Measurements from ENCODE around the gene TRIOBP. TPM values are rescaled to one million over a fixed set of nuclear protein-coding genes. Genes with fewer than 3 reads are reported as not detected.

TRIOBP gene
- total RNA-seq, 1 experiment from 2014 or later: 170 TPM

GRCh38 chr22:37752189-37753087, 55.6 kb downstream of the TRIOBP start:
- no peaks in the 10 kb centered on the region for H3K9me2 ChIP-seq (ENCODE audit: insufficient read depth)
- ChIA-PET POLR2A (ENCODE audit: unreplicated experiment) (interaction anchor here (0.5 to 1.1 kb wide), 12 partner anchors 10 to 493 kb away, joined by 3 to 8 read pairs (median 4); partner anchors contain the start of genes GCAT and NOL12), CTCF (interaction anchor here (0.5 to 0.8 kb wide), 2 partner anchors 12 to 99 kb away, joined by 3 to 4 read pairs; no protein-coding TSS in a partner anchor)
- no peak overlapping the region for H2AFZ ChIP-seq
- intact Hi-C loops (cut with micrococcal nuclease; ENCODE audit: unreplicated experiment): loop anchor here (1.0 to 10.0 kb wide), 10 partner anchors 10 to 240 kb away; partner anchors contain the start of genes EIF3L, GGA1 and NOL12
- H3K79me2 ChIP-seq (ENCODE audit: low read depth): peaks cover 72% of the 10 kb centered on the region
- H3F3A ChIP-seq (ENCODE audit: insufficient read depth, low read depth): peaks cover 79% of the 10 kb centered on the region
- peaks cover 30% of the 10 kb centered on the region for H3K36me3 ChIP-seq (ENCODE audit: low read depth)
- H3K4me3 ChIP-seq: no peak overlapping the region; the same call in 1 of the 2 replicates
- H3K4me2 ChIP-seq: peak overlapping the region; percentile 75
- no peaks in the 10 kb centered on the region for H3K9me3 ChIP-seq (ENCODE audit: insufficient read depth, low read depth)
- H3K4me1 ChIP-seq (replicated peaks; ENCODE audit: insufficient read depth): peaks cover 76% of the 10 kb centered on the region
- H3K27ac ChIP-seq: peak overlapping the region; percentile 95
- peak; percentile 100 for DNase-seq
- TF ChIP-seq, protein P1, sequence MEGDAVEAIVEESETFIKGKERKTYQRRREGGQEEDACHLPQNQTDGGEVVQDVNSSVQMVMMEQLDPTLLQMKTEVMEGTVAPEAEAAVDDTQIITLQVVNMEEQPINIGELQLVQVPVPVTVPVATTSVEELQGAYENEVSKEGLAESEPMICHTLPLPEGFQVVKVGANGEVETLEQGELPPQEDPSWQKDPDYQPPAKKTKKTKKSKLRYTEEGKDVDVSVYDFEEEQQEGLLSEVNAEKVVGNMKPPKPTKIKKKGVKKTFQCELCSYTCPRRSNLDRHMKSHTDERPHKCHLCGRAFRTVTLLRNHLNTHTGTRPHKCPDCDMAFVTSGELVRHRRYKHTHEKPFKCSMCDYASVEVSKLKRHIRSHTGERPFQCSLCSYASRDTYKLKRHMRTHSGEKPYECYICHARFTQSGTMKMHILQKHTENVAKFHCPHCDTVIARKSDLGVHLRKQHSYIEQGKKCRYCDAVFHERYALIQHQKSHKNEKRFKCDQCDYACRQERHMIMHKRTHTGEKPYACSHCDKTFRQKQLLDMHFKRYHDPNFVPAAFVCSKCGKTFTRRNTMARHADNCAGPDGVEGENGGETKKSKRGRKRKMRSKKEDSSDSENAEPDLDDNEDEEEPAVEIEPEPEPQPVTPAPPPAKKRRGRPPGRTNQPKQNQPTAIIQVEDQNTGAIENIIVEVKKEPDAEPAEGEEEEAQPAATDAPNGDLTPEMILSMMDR (conservative IDR thresholded peaks at IDR 0.05): no peak; the same call in 1 of the 2 replicates
- TF ChIP-seq EZH2 (IDR thresholded peaks at IDR 0.05; ENCODE audit: low read depth): no peak
- BruUV-seq (replicated peaks): no TSS peak
- no peaks in the 10 kb centered on the region for H4K20me1 ChIP-seq (ENCODE audit: insufficient read depth)
- H3K27me3 ChIP-seq (ENCODE audit: insufficient read depth, low read depth): no peaks in the 10 kb centered on the region

- Histone ChIP-seq H4K20me1 (ENCODE audit: insufficient read depth) (no peaks in the 10 kb centered on the region), H3K4me3 (peak overlapping the region; percentile 27; the same call in 1 of the 2 replicates), H3K4me2 (peak overlapping the region; percentile 68), H3K27me3 (ENCODE audit: insufficient read depth, low read depth) (no peaks in the 10 kb centered on the region), H3K9me3 (ENCODE audit: insufficient read depth, low read depth) (no peaks in the 10 kb centered on the region), H3K9me2 (ENCODE audit: insufficient read depth) (no peaks in the 10 kb centered on the region), H3K27ac (peak overlapping the region; percentile 95), H3F3A (ENCODE audit: insufficient read depth, low read depth) (peaks cover 74% of the 10 kb centered on the region), H2AFZ (no peak overlapping the region), H3K79me2 (ENCODE audit: low read depth) (peaks cover 68% of the 10 kb centered on the region), H3K36me3 (ENCODE audit: low read depth) (peaks cover 39% of the 10 kb centered on the region), H3K4me1 (replicated peaks; ENCODE audit: insufficient read depth) (peaks cover 63% of the 10 kb centered on the region)
- no TSS peak for BruUV-seq (replicated peaks)
- CTCF ChIA-PET: interaction anchor here (0.6 to 0.7 kb wide), 2 partner anchors 55 to 97 kb away, joined by 4 to 11 read pairs; no protein-coding TSS in a partner anchor
- TF ChIP-seq EZH2 (IDR thresholded peaks at IDR 0.05; ENCODE audit: low read depth): no peak
- TF ChIP-seq, protein P1 (conservative IDR thresholded peaks at IDR 0.05): 0 out of 2 replicates have a peak, but pooled peaks have one; percentile 4
- DNase-seq: peak; percentile 95 to 97
- intact Hi-C loops (cut with micrococcal nuclease; ENCODE audit: unreplicated experiment): loop anchor here (1.0 to 10.0 kb wide), 8 partner anchors 31 to 241 kb away; partner anchors contain the start of genes EIF3L, GGA1 and NOL12
- POLR2A ChIA-PET (ENCODE audit: unreplicated experiment): interaction anchor here (0.6 to 0.9 kb wide), 7 partner anchors 9 to 1421 kb away, joined by 3 to 14 read pairs (median 6); partner anchors contain the start of gene PDXP
Observed at GRCh38 chr22:37753746-37754145, 56.9 kb downstream of the TRIOBP start.

- Histone ChIP-seq H3K4me2 (no peak overlapping the region), H3K9me3 (ENCODE audit: insufficient read depth, low read depth) (no peaks in the 10 kb centered on the region), H3K79me2 (ENCODE audit: low read depth) (peaks cover 55% of the 10 kb centered on the region), H3K4me3 (no peak overlapping the region), H3K9me2 (ENCODE audit: insufficient read depth) (no peaks in the 10 kb centered on the region), H4K20me1 (ENCODE audit: insufficient read depth) (no peaks in the 10 kb centered on the region; the same call in 1 of the 2 replicates), H3K4me1 (replicated peaks; ENCODE audit: insufficient read depth) (peaks cover 60% of the 10 kb centered on the region), H3F3A (ENCODE audit: insufficient read depth, low read depth) (peaks cover 74% of the 10 kb centered on the region), H3K27me3 (ENCODE audit: insufficient read depth, low read depth) (no peaks in the 10 kb centered on the region), H2AFZ (no peak overlapping the region), H3K36me3 (ENCODE audit: low read depth) (peaks cover 65% of the 10 kb centered on the region), H3K27ac (no peak overlapping the region)
- POLR2A ChIA-PET (ENCODE audit: unreplicated experiment): interaction anchor here (0.6 kb wide), 1 partner anchor 15 kb away, joined by 3 read pairs; no protein-coding TSS in a partner anchor
- BruUV-seq (replicated peaks): no TSS peak
- CTCF ChIA-PET: no interaction called here
- DNase-seq: no peak
- no peak for TF ChIP-seq EZH2 (IDR thresholded peaks at IDR 0.05; ENCODE audit: low read depth)
- TF ChIP-seq, protein P1 (conservative IDR thresholded peaks at IDR 0.05): no peak
- intact Hi-C loops (cut with micrococcal nuclease; ENCODE audit: unreplicated experiment): loop anchor here (10.0 kb wide), 1 partner anchor 213 kb away; no protein-coding TSS in a partner anchor
Observed at GRCh38 chr22:37757663-37758062, 60.8 kb downstream of the TRIOBP start.

Measured in PC-9 (cell line).